ENCODE measurements around the gene SLC16A1. TPM values are rescaled to one million over a fixed set of nuclear protein-coding genes. Genes with fewer than 3 reads are reported as not detected.

SLC16A1 gene
- total and polyA plus RNA-seq, 2 experiments from 2014 or later = 231 to 593 TPM

DNA sequence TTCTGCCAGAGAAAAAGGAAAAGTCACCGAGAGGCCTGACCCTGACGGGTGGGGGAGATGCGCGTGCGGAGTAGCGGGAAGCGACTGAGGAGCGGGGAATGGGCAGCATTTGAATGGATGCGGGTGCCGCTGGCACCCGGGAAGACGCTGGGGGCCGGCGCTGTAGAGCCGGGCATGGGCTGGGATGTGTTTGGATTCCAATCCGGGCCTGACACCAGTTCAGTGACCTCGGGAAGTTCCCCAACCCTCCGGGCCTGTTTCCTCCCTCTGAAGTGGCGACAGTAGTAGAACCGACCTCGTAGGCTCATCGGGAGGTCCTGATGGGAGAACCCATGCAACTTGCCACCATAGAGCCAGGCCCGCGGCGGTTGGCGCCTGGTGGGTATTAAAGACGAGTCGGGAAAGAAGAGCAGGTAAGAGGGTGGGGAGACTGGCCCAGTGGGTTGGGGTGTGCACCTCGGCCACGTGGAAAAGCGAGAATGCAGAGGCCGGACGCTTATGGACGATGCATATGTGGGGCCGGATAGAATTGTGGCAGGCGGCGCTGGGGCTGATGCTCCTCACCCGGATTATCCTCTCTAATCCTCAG, 642 bp upstream of the SLC16A1 start (continued):
- TF ChIP-seq EZH2 (IDR thresholded peaks at IDR 0.05; ENCODE audit: low read depth, unreplicated experiment) (no peak), JUNB (IDR thresholded peaks at IDR 0.05; ENCODE audit: unreplicated experiment) (no peak), POLR2AphosphoS5 (IDR thresholded peaks at IDR 0.05; ENCODE audit: low read depth) (no peak), CTCF (conservative IDR thresholded peaks at IDR 0.05; ENCODE audit: low read depth in 2 of 2) (no peak), ZNF114 (CRISPR knock-in tag; IDR thresholded peaks at IDR 0.05) (no peak)
- TF ChIP-seq, protein P1, sequence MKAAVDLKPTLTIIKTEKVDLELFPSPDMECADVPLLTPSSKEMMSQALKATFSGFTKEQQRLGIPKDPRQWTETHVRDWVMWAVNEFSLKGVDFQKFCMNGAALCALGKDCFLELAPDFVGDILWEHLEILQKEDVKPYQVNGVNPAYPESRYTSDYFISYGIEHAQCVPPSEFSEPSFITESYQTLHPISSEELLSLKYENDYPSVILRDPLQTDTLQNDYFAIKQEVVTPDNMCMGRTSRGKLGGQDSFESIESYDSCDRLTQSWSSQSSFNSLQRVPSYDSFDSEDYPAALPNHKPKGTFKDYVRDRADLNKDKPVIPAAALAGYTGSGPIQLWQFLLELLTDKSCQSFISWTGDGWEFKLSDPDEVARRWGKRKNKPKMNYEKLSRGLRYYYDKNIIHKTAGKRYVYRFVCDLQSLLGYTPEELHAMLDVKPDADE (IDR thresholded peaks at IDR 0.05) = no peak

- H3K4me1 ChIP-seq (ENCODE audit: insufficient read depth) = peaks cover 53% of the 10 kb centered on the region
- H3K27me3 ChIP-seq (ENCODE audit: insufficient read depth) = no peaks in the 10 kb centered on the region
- H4K20me1 ChIP-seq (replicated peaks; ENCODE audit: insufficient read depth) = peaks cover 47% of the 10 kb centered on the region
- H3K27ac ChIP-seq (ENCODE audit: low read depth) = peak overlapping the region; percentile 79
- H3K27ac Mint-ChIP-seq = peak overlapping the region; percentile 96
- peaks cover 4% of the 10 kb centered on the region for H3K27me3 Mint-ChIP-seq (ENCODE audit: insufficient read depth, low read depth, poor library complexity)
- ATAC-seq (peak; percentile 77), DNase-seq (ENCODE audit: low spot score) (peak; percentile 90)
- peaks cover 52% of the 10 kb centered on the region for H3K36me3 Mint-ChIP-seq (ENCODE audit: low read depth)
- no peak overlapping the region for H2AFZ ChIP-seq
- H3K36me3 ChIP-seq (ENCODE audit: insufficient read depth) = peaks cover 5% of the 10 kb centered on the region; the same call in 1 of the 2 replicates
- H3K4me3 ChIP-seq = peak overlapping the region; percentile 85
- no peaks in the 10 kb centered on the region for H3K9me2 ChIP-seq (ENCODE audit: insufficient read depth)
- H3F3A ChIP-seq (replicated peaks; ENCODE audit: low read depth) = peaks cover 3% of the 10 kb centered on the region; the same call in 1 of the 2 replicates
- H3K79me2 ChIP-seq (replicated peaks; ENCODE audit: insufficient read depth) = peaks cover 97% of the 10 kb centered on the region
- peaks cover 47% of the 10 kb centered on the region for H3K4me1 Mint-ChIP-seq
- H3K4me2 ChIP-seq = peak overlapping the region; percentile 84
- H3K9me3 Mint-ChIP-seq = no peaks in the 10 kb centered on the region
- peak overlapping the region; percentile 98 for H3K4me3 Mint-ChIP-seq
- TF ChIP-seq ZNF114 (CRISPR knock-in tag; IDR thresholded peaks at IDR 0.05) (no peak), CREB1 (CRISPR knock-in tag; IDR thresholded peaks at IDR 0.05; ENCODE audit: low read depth) (peak; percentile 64; the same call in 1 of the 2 replicates), JUNB (IDR thresholded peaks at IDR 0.05; ENCODE audit: unreplicated experiment) (no peak), EZH2 (IDR thresholded peaks at IDR 0.05; ENCODE audit: low read depth, unreplicated experiment) (no peak), ZNF331 (CRISPR knock-in tag; IDR thresholded peaks at IDR 0.05; ENCODE audit: low read depth) (no peak), CTCF (conservative IDR thresholded peaks at IDR 0.05; ENCODE audit: low read depth in 2 of 2) (0 out of 4 replicates have a peak, but pooled peaks of 1 of the 2 experiments have one; percentile 2), POLR2AphosphoS5 (IDR thresholded peaks at IDR 0.05; ENCODE audit: low read depth) (peak; percentile 87)
- TF ChIP-seq, protein P1 (IDR thresholded peaks at IDR 0.05) = 0 out of 2 replicates have a peak, but pooled peaks have one; percentile 16
- TF ChIP-seq, protein P2, sequence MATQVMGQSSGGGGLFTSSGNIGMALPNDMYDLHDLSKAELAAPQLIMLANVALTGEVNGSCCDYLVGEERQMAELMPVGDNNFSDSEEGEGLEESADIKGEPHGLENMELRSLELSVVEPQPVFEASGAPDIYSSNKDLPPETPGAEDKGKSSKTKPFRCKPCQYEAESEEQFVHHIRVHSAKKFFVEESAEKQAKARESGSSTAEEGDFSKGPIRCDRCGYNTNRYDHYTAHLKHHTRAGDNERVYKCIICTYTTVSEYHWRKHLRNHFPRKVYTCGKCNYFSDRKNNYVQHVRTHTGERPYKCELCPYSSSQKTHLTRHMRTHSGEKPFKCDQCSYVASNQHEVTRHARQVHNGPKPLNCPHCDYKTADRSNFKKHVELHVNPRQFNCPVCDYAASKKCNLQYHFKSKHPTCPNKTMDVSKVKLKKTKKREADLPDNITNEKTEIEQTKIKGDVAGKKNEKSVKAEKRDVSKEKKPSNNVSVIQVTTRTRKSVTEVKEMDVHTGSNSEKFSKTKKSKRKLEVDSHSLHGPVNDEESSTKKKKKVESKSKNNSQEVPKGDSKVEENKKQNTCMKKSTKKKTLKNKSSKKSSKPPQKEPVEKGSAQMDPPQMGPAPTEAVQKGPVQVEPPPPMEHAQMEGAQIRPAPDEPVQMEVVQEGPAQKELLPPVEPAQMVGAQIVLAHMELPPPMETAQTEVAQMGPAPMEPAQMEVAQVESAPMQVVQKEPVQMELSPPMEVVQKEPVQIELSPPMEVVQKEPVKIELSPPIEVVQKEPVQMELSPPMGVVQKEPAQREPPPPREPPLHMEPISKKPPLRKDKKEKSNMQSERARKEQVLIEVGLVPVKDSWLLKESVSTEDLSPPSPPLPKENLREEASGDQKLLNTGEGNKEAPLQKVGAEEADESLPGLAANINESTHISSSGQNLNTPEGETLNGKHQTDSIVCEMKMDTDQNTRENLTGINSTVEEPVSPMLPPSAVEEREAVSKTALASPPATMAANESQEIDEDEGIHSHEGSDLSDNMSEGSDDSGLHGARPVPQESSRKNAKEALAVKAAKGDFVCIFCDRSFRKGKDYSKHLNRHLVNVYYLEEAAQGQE (IDR thresholded peaks at IDR 0.05; ENCODE audit: unreplicated experiment) = no peak
Measured at GRCh38 chr1:112954945-112955772, 837 bp downstream of the SLC16A1 start.

Data from GM23338 (cell line).